GM20000 (cell line): ENCODE results near the gene PLA2G7.

Experiments used
- DNase-seq: peaks from one replicate; pipeline ENCODE4 v3.0.0; 2012; ENCODE audit warnings: low spot score
- CTCF ChIP-seq: IDR thresholded peaks from 2 replicates; pipeline ENCODE4 v1.5.1; 2012; ENCODE audit warnings: mild to moderate bottlenecking, control low read depth; ENCODE audit errors: extremely low read depth, missing control alignments

Gene PLA2G7

GRCh38 chr6:46706464-46706863 lies 28.7 kb downstream of the PLA2G7 start:
- TF ChIP-seq CTCF: no peak
- DNase-seq: no peak

GRCh38 chr6:46704562-46704961 lies 30.6 kb downstream of the PLA2G7 start:
- no peak for TF ChIP-seq CTCF
- DNase-seq: no peak

- no peak for TF ChIP-seq CTCF
- DNase-seq: no peak
Measured at GRCh38 chr6:46699970-46700369, 35.2 kb downstream of the PLA2G7 start.

GRCh38 chr6:46690911-46691451 lies 44.2 kb downstream of the PLA2G7 start:
- DNase-seq: no peak
- no peak for TF ChIP-seq CTCF

- DNase-seq: no peak
- TF ChIP-seq CTCF: no peak
Measured at GRCh38 chr6:46690141-46690755, 44.9 kb downstream of the PLA2G7 start.

GRCh38 chr6:46689657-46690056 lies 45.5 kb downstream of the PLA2G7 start:
- no peak for TF ChIP-seq CTCF

GRCh38 chr6:46688966-46689335 lies 46.2 kb downstream of the PLA2G7 start:
- no peak for DNase-seq
- TF ChIP-seq CTCF: no peak

More at GRCh38 chr6:46689657-46690056, 45.5 kb downstream of the PLA2G7 start:
- DNase-seq: no peak
